GM23338 (cell line): ENCODE data around the gene IGSF10. TPM values are rescaled to one million over a fixed set of nuclear protein-coding genes. Genes with fewer than 3 reads are reported as not detected.

ENCODE experiments used
- ATAC-seq: fragments of 200-7000 bp; cut with Tn5 transposase; 3 replicates; pipeline ENCODE4 v1.9.1; 2020
- DNase-seq: peaks from one replicate; pipeline ENCODE4 v3.0.0-alpha.2; 2015; ENCODE audit warnings: low spot score
- H2AFZ ChIP-seq: fragments of 200-600 bp; sonication (generic); 2 replicates; pipeline ENCODE4 v1.8.0; 2016; ENCODE audit warnings: antibody characterized with exemption, mild to moderate bottlenecking, moderate library complexity
- H3F3A ChIP-seq: fragments of 200-600 bp; sonication (generic); replicated peaks from 2 replicates; pipeline ENCODE4 v1.8.0; 2017; ENCODE audit warnings: antibody characterized with exemption, mixed run types, low read depth
- H3K27ac ChIP-seq: fragments of 200-600 bp; sonication (generic); 2 replicates; pipeline ENCODE4 v1.6.1; 2016; ENCODE audit warnings: low read depth
- H3K27me3 ChIP-seq: fragments of 200-600 bp; sonication (generic); 2 replicates; pipeline ENCODE4 v1.8.0; 2016; ENCODE audit warnings: mild to moderate bottlenecking, mixed run types, moderate library complexity; ENCODE audit not compliant: insufficient read depth
- H3K36me3 ChIP-seq: fragments of 200-600 bp; sonication (generic); 2 replicates; pipeline ENCODE4 v1.8.0; 2016; ENCODE audit warnings: mild to moderate bottlenecking; ENCODE audit not compliant: insufficient read depth
- H3K4me1 ChIP-seq: fragments of 200-600 bp; sonication (generic); 2 replicates; pipeline ENCODE4 v1.8.0; 2016; ENCODE audit warnings: mild to moderate bottlenecking, moderate library complexity; ENCODE audit not compliant: insufficient read depth
- H3K4me2 ChIP-seq: fragments of 200-600 bp; sonication (generic); 2 replicates; pipeline ENCODE4 v1.7.1; 2017; ENCODE audit warnings: mixed run types
- H3K4me3 ChIP-seq: fragments of 200-600 bp; sonication (generic); 2 replicates; pipeline ENCODE4 v1.6.1; 2016; ENCODE audit warnings: mixed run types
- H3K79me2 ChIP-seq: fragments of 200-600 bp; sonication (generic); replicated peaks from 2 replicates; pipeline ENCODE4 v1.8.0; 2017; ENCODE audit warnings: mild to moderate bottlenecking; ENCODE audit not compliant: insufficient read depth
- H3K9me2 ChIP-seq: fragments of 200-600 bp; sonication (generic); 2 replicates; pipeline ENCODE4 v1.8.0; 2017; ENCODE audit not compliant: insufficient read depth
- H4K20me1 ChIP-seq: fragments of 200-600 bp; sonication (generic); replicated peaks from 2 replicates; pipeline ENCODE4 v1.8.0; 2017; ENCODE audit warnings: mild to moderate bottlenecking; ENCODE audit not compliant: insufficient read depth
- H3K27ac Mint-ChIP-seq: 2 replicates; pipeline ENCODE4 v1.8.0; 2020; ENCODE audit warnings: inconsistent platforms, mild to moderate bottlenecking, moderate library complexity, mixed read lengths
- H3K27me3 Mint-ChIP-seq: 3 replicates; pipeline ENCODE4 v1.8.0; 2022; ENCODE audit warnings: low read depth, mild to moderate bottlenecking, moderate library complexity, mixed read lengths, inconsistent platforms; ENCODE audit not compliant: insufficient read depth, poor library complexity
- H3K36me3 Mint-ChIP-seq: 3 replicates; pipeline ENCODE4 v1.8.0; 2021; ENCODE audit warnings: low read depth, mild to moderate bottlenecking, inconsistent platforms, moderate library complexity, mixed read lengths
- H3K4me1 Mint-ChIP-seq: 3 replicates; pipeline ENCODE4 v1.8.0; 2020; ENCODE audit warnings: mild to moderate bottlenecking, inconsistent platforms, mixed read lengths
- H3K4me3 Mint-ChIP-seq: 3 replicates; pipeline ENCODE4 v1.8.0; 2021; ENCODE audit warnings: moderate library complexity, mild to moderate bottlenecking, inconsistent platforms, mixed read lengths
- H3K9me3 Mint-ChIP-seq: 3 replicates; pipeline ENCODE4 v1.8.0; 2020; ENCODE audit warnings: moderate library complexity, mild to moderate bottlenecking, inconsistent platforms, mixed read lengths
- CTCF ChIP-seq, 2 experiments: fragments of 200-600 bp in 1 of 2; sonication (generic) in 1 of 2; conservative IDR thresholded peaks; 2 replicates each; pipeline versions ENCODE4 v1.5.1 to v1.6.1; 2016 to 2017; ENCODE audit warnings: antibody characterized with exemption in 2 of 2, low read depth in 2 of 2, mild to moderate bottlenecking in 2 of 2, moderate library complexity in 1 of 2
- EZH2phosphoT487 ChIP-seq: fragments of 200-600 bp; sonication (generic); IDR thresholded peaks from one replicate; pipeline ENCODE4 v1.8.1; 2018; ENCODE audit warnings: antibody characterized with exemption; ENCODE audit not compliant: unreplicated experiment
- JUNB ChIP-seq: IDR thresholded peaks from one replicate; pipeline ENCODE4 v1.6.1; 2016; ENCODE audit warnings: antibody characterized with exemption; ENCODE audit not compliant: unreplicated experiment
- POLR2AphosphoS5 ChIP-seq: IDR thresholded peaks from 2 replicates; pipeline ENCODE4 v1.6.1; 2016; ENCODE audit warnings: antibody characterized with exemption, low read depth
- REST ChIP-seq: IDR thresholded peaks from one replicate; pipeline ENCODE4 v1.6.1; 2018; ENCODE audit warnings: antibody characterized with exemption; ENCODE audit not compliant: unreplicated experiment
- ZNF462 ChIP-seq: fragments of 250-450 bp; sonication (Bioruptor Pico); IDR thresholded peaks from 2 replicates; pipeline ENCODE4 v1.5.0; 2020; ENCODE audit warnings: mild to moderate bottlenecking, moderate library complexity
- polyA plus RNA-seq: library from polyadenylated mRNA; unstranded; fragments of >200 nt; fragmentation: Nextera tagmentation; extraction: Ambion mirVana; gene quantifications from 2 replicates; pipeline ENCODE4 v1.2.1, GENCODE V29; 2016
- total RNA-seq: library from RNA; depleted of rRNA; stranded (reverse); fragments of >200 nt; shearing (Covaris generic); gene quantifications from 2 replicates; pipeline ENCODE4 v1.2.3, GENCODE V29; 2014

The IGSF10 gene
- total and polyA plus RNA-seq, 2 experiments from 2014 or later = 0.50 to 0.94 TPM

- H3K27ac Mint-ChIP-seq = no peak overlapping the region
- peak; percentile 86 for TF ChIP-seq REST
- TF ChIP-seq CTCF (conservative IDR thresholded peaks at IDR 0.05; ENCODE audit: low read depth in 2 of 2) = no peak
- no peaks in the 10 kb centered on the region for H3F3A ChIP-seq
Measured at GRCh38 chr3:151443583-151443982, 17.3 kb downstream of the IGSF10 start.

GRCh38 chr3:151440940-151441339 lies 19.9 kb downstream of the IGSF10 start:
- no peak for DNase-seq
- no peaks in the 10 kb centered on the region for H3F3A ChIP-seq
- ATAC-seq = no peak
- H3K4me1 ChIP-seq = peaks cover 10% of the 10 kb centered on the region
- H3K27me3 ChIP-seq = no peaks in the 10 kb centered on the region
- peaks cover 18% of the 10 kb centered on the region for H3K4me1 Mint-ChIP-seq
- H3K4me3 ChIP-seq = no peak overlapping the region
- no peaks in the 10 kb centered on the region for H3K79me2 ChIP-seq
- no peaks in the 10 kb centered on the region; the same call in 1 of the 3 replicates for H3K36me3 Mint-ChIP-seq
- H3K27ac Mint-ChIP-seq = no peak overlapping the region
- no peaks in the 10 kb centered on the region for H4K20me1 ChIP-seq
- H3K9me2 ChIP-seq = 0 out of 2 replicates have a peak, but pooled peaks cover 3% of the 10 kb centered on the region
- H3K27me3 Mint-ChIP-seq = no peaks in the 10 kb centered on the region
- H3K4me3 Mint-ChIP-seq = no peak overlapping the region
- H3K36me3 ChIP-seq = no peaks in the 10 kb centered on the region
- H2AFZ ChIP-seq = no peak overlapping the region
- H3K9me3 Mint-ChIP-seq = no peaks in the 10 kb centered on the region
- no peak overlapping the region for H3K27ac ChIP-seq
- H3K4me2 ChIP-seq = 0 out of 2 replicates have a peak overlapping the region, but pooled peaks have one; percentile 8
- TF ChIP-seq JUNB (no peak), EZH2phosphoT487 (no peak), POLR2AphosphoS5 (no peak), ZNF462 (no peak)

More at GRCh38 chr3:151443583-151443982, 17.3 kb downstream of the IGSF10 start:
- Mint-ChIP-seq H3K4me1 (peaks cover 10% of the 10 kb centered on the region), H3K27me3 (peaks cover 1% of the 10 kb centered on the region), H3K9me3 (peaks cover 2% of the 10 kb centered on the region; the same call in 1 of the 3 replicates), H3K4me3 (no peak overlapping the region), H3K36me3 (peaks cover 4% of the 10 kb centered on the region)
- Histone ChIP-seq H2AFZ (no peak overlapping the region), H3K4me2 (no peak overlapping the region), H3K36me3 (no peaks in the 10 kb centered on the region), H3K4me1 (peaks cover 10% of the 10 kb centered on the region; the same call in 1 of the 2 replicates), H3K27ac (no peak overlapping the region), H3K4me3 (no peak overlapping the region), H3K79me2 (no peaks in the 10 kb centered on the region), H3K9me2 (peaks cover 14% of the 10 kb centered on the region; the same call in 1 of the 2 replicates), H3K27me3 (no peaks in the 10 kb centered on the region), H4K20me1 (no peaks in the 10 kb centered on the region)
- ATAC-seq (peak; percentile 62), DNase-seq (peak; percentile 62)
